IMR-90 (cell line): ENCODE data around the gene TRIM49D1. TPM values are rescaled to one million over a fixed set of nuclear protein-coding genes. Genes with fewer than 3 reads are reported as not detected.
"Not testable (repeated sequence)": the region's sequence is repeated elsewhere in the genome, so short reads cannot be mapped to it uniquely, and the experiment has no call there.

Experiments used
- ATAC-seq: fragments of 200-7000 bp; cut with Tn5 transposase; 2 replicates; pipeline ENCODE4 v1.9.1; 2020; ENCODE audit warnings: low read depth, mild to moderate bottlenecking, moderate library complexity
- BruUV-seq: library from RNA; stranded (reverse); fragments of 400-500 nt; replicated peaks from 2 replicates; lab custom pipeline; 2021; lab: Mats Ljungman, UMichigan
- CTCF ChIA-PET: fragments of 300-600 bp; formaldehyde crosslinking; extraction: SDS; loops from one replicate; lab custom pipeline; 2021; ENCODE audit warnings: antibody characterized with exemption; lab: Yijun Ruan, JAX
- POLR2A ChIA-PET: fragments of 300-600 bp; sonication (Branson Sonifier 250); formaldehyde crosslinking; loops from one replicate; lab custom pipeline; 2022; ENCODE audit warnings: antibody characterized with exemption; ENCODE audit not compliant: unreplicated experiment; lab: Charles Lee
- DNase-seq: peaks from one replicate; pipeline ENCODE4 v3.0.0; 2013
- H2AFZ ChIP-seq: replicated peaks from 2 replicates; pipeline ENCODE3; 2013; ENCODE audit warnings: low read length, mild to moderate bottlenecking; ENCODE audit not compliant: poor library complexity
- H2AK5ac ChIP-seq: 2 replicates; pipeline ENCODE4 v1.6.1; 2013; ENCODE audit warnings: low read depth, low read length, inconsistent platforms
- H2AK9ac ChIP-seq: replicated peaks from 2 replicates; pipeline ENCODE3; 2013; ENCODE audit warnings: mild to moderate bottlenecking, low read depth, low read length, moderate library complexity; ENCODE audit not compliant: poor library complexity
- H2BK120ac ChIP-seq: 2 replicates; pipeline ENCODE4 v1.6.1; 2013; ENCODE audit warnings: low read depth, low read length, inconsistent platforms
- H2BK15ac ChIP-seq: 3 replicates; pipeline ENCODE4 v1.6.1; 2013; ENCODE audit warnings: low read depth, low read length, inconsistent platforms
- H2BK20ac ChIP-seq: 2 replicates; pipeline ENCODE4 v1.6.1; 2013; ENCODE audit warnings: low read depth, mild to moderate bottlenecking, inconsistent platforms, low read length, moderate library complexity
- H2BK5ac ChIP-seq: 2 replicates; pipeline ENCODE4 v1.6.1; 2013; ENCODE audit warnings: mild to moderate bottlenecking, low read depth, low read length, inconsistent platforms; ENCODE audit not compliant: poor library complexity, severe bottlenecking
- H3K14ac ChIP-seq: replicated peaks from 2 replicates; pipeline ENCODE4 v1.6.1; 2013; ENCODE audit warnings: low read depth, low read length, inconsistent platforms
- H3K18ac ChIP-seq: 2 replicates; pipeline ENCODE4 v1.6.1; 2013; ENCODE audit warnings: low read depth, low read length, control low read depth
- H3K23ac ChIP-seq: 2 replicates; pipeline ENCODE4 v1.6.1; 2013; ENCODE audit warnings: low read depth, low read length, inconsistent platforms
- H3K27ac ChIP-seq: 2 replicates; pipeline ENCODE4 v1.5.1; 2013; ENCODE audit warnings: mild to moderate bottlenecking, control low read depth, low read length; ENCODE audit not compliant: insufficient read depth
- H3K27me3 ChIP-seq: 2 replicates; pipeline ENCODE4 v1.6.1; 2013; ENCODE audit warnings: low read length; ENCODE audit not compliant: control insufficient read depth, insufficient read depth
- H3K36me3 ChIP-seq: 2 replicates; pipeline ENCODE4 v1.6.1; 2013; ENCODE audit warnings: low read length, mixed read lengths; ENCODE audit not compliant: control insufficient read depth, insufficient read depth
- H3K4ac ChIP-seq: 2 replicates; pipeline ENCODE4 v1.6.1; 2013; ENCODE audit warnings: low read depth, low read length, inconsistent platforms
- H3K4me1 ChIP-seq: 2 replicates; pipeline ENCODE4 v1.6.1; 2013; ENCODE audit warnings: low read length, mixed read lengths; ENCODE audit not compliant: control insufficient read depth, insufficient read depth
- H3K4me2 ChIP-seq: 2 replicates; pipeline ENCODE4 v1.6.1; 2013; ENCODE audit warnings: low read depth, mild to moderate bottlenecking, control low read depth, low read length, moderate library complexity
- H3K4me3 ChIP-seq: 2 replicates; pipeline ENCODE4 v1.5.1; 2013; ENCODE audit warnings: low read depth, mild to moderate bottlenecking, control low read depth, low read length, moderate library complexity; ENCODE audit not compliant: insufficient read depth
- H3K56ac ChIP-seq: 2 replicates; pipeline ENCODE4 v1.6.1; 2013; ENCODE audit warnings: low read length, inconsistent platforms; ENCODE audit not compliant: insufficient read depth; ENCODE audit errors: extremely low read depth
- H3K79me1 ChIP-seq, 2 experiments: 2 replicates each; pipeline ENCODE4 v1.6.1; 2013; ENCODE audit warnings: low read length in 2 of 2, inconsistent platforms in 1 of 2, low read depth in 1 of 2
- H3K9ac ChIP-seq: 2 replicates; pipeline ENCODE4 v1.6.1; 2013; ENCODE audit warnings: low read depth, low read length, control low read depth
- H3K9me1 ChIP-seq: 2 replicates; pipeline ENCODE4 v1.6.1; 2013; ENCODE audit warnings: low read length, inconsistent platforms; ENCODE audit not compliant: insufficient read depth
- H3K9me3 ChIP-seq: 2 replicates; pipeline ENCODE4 v1.6.1; 2013; ENCODE audit warnings: low read length; ENCODE audit not compliant: control insufficient read depth, insufficient read depth
- H4K20me1 ChIP-seq: 2 replicates; pipeline ENCODE4 v1.6.1; 2013; ENCODE audit warnings: low read length, inconsistent platforms; ENCODE audit not compliant: insufficient read depth
- H4K5ac ChIP-seq: 2 replicates; pipeline ENCODE4 v1.6.1; 2013; ENCODE audit warnings: mild to moderate bottlenecking, low read depth, low read length, control low read depth
- H4K8ac ChIP-seq, 2 experiments: 2 replicates each; pipeline ENCODE4 v1.6.1; 2013; ENCODE audit warnings: low read depth in 2 of 2, low read length in 2 of 2, control low read depth in 1 of 2, inconsistent platforms in 1 of 2
- H4K91ac ChIP-seq: 2 replicates; pipeline ENCODE4 v1.6.1; 2013; ENCODE audit warnings: low read depth, low read length, inconsistent platforms; ENCODE audit not compliant: insufficient read depth
- WGBS, 2 experiments: methylation state at CpG; one replicate each; pipeline versions ENCODE4 v1.1.5 to v1.1.7; 2013; ENCODE audit warnings: missing lambda C conversion rate in 2 of 2; ENCODE audit not compliant: insufficient read length in 1 of 2; ENCODE audit errors: extremely low coverage in 2 of 2; 5-methylcytosine and 5-hydroxymethylcytosine counted together
- dilution Hi-C: fragments of 300-500 bp; cut with HindIII; formaldehyde crosslinking; loops from one replicate; pipeline ENCODE4 v1.14.3; 2018; ENCODE audit warnings: low sequenced_read_pairs; ENCODE audit not compliant: unreplicated experiment
- in situ Hi-C: fragments of 300-500 bp; cut with MboI; formaldehyde crosslinking; loops from 3 replicates; pipeline ENCODE4 v1.14.3; 2019; ENCODE audit warnings: low sequenced_read_pairs, inconsistent platforms, mixed read lengths
- intact Hi-C: fragments of 100-400 bp; cut with micrococcal nuclease; formaldehyde crosslinking; loops from 2 replicates; pipeline ENCODE4 v1.10.0; 2022
- polyA plus RNA-seq, 3 experiments: library from polyadenylated mRNA; depleted of rRNA; stranded (reverse); fragments of >200 nt; gene quantifications; 2 replicates each; pipeline ENCODE4 v1.2.3, GENCODE V29; 2012; ENCODE audit warnings: low replicate concordance in 1 of 3
- total RNA-seq: library from RNA; depleted of rRNA; stranded (reverse); fragments of >200 nt; gene quantifications from 2 replicates; pipeline ENCODE4 v1.2.3, GENCODE V29; 2012

TRIM49D1 gene
- total and polyA plus RNA-seq, 2 of the 4 experiments (the other 2 are of a cell fraction) = not detected

GRCh38 chr11:89872588-89872987 lies 49.5 kb downstream of the TRIM49D1 start:
- in situ Hi-C loops = not testable (repeated sequence)

GRCh38 chr11:89865223-89865622 lies 56.8 kb downstream of the TRIM49D1 start:
- H3K56ac ChIP-seq, H2BK15ac ChIP-seq, H3K79me1 ChIP-seq, DNase-seq, H4K5ac ChIP-seq, H3K27ac ChIP-seq, CTCF ChIA-PET, H3K4me3 ChIP-seq, H3K4me2 ChIP-seq, H2BK120ac ChIP-seq, H2BK5ac ChIP-seq, H3K14ac ChIP-seq, H4K91ac ChIP-seq, in situ Hi-C loops, H3K36me3 ChIP-seq, H2BK20ac ChIP-seq, dilution Hi-C loops, H4K20me1 ChIP-seq, H3K4ac ChIP-seq, POLR2A ChIA-PET, H3K9me3 ChIP-seq, H4K8ac ChIP-seq, ATAC-seq, intact Hi-C loops, H3K9ac ChIP-seq, H3K18ac ChIP-seq, H3K4me1 ChIP-seq, H2AK5ac ChIP-seq, BruUV-seq, H3K9me1 ChIP-seq, H3K27me3 ChIP-seq, H3K23ac ChIP-seq, H2AK9ac ChIP-seq, H2AFZ ChIP-seq: not testable (repeated sequence)
- WGBS, 2 experiments = no CpG with 5 or more reads among the region's 35 CpGs

More at GRCh38 chr11:89872588-89872987, 49.5 kb downstream of the TRIM49D1 start:
- H3K18ac ChIP-seq, H3K4me1 ChIP-seq, H2AFZ ChIP-seq, ATAC-seq, H3K27ac ChIP-seq, H3K56ac ChIP-seq, H3K9me3 ChIP-seq, H4K91ac ChIP-seq, H4K5ac ChIP-seq, H3K4ac ChIP-seq, DNase-seq, H3K9me1 ChIP-seq, H3K36me3 ChIP-seq, H2AK9ac ChIP-seq, dilution Hi-C loops, H4K20me1 ChIP-seq, H2BK20ac ChIP-seq, H4K8ac ChIP-seq, H3K9ac ChIP-seq, intact Hi-C loops, H3K27me3 ChIP-seq, H2BK15ac ChIP-seq, H3K14ac ChIP-seq, H3K79me1 ChIP-seq, POLR2A ChIA-PET, CTCF ChIA-PET, H3K4me3 ChIP-seq, H2BK120ac ChIP-seq, H2BK5ac ChIP-seq, BruUV-seq, H3K4me2 ChIP-seq, H3K23ac ChIP-seq, H2AK5ac ChIP-seq: not testable (repeated sequence)
- no CpG with 5 or more reads among the region's 2 CpGs for WGBS, 2 experiments
